ENCODE data around the gene ZNF439.
A peak's percentile ranks its signal among the peaks of the same experiment; 100 is the strongest.

Gene ZNF439

GRCh38 chr19:11813703-11814028 lies 34.9 kb upstream of the ZNF439 start:
- peak overlapping the region; percentile 36; the same call in 1 of the 2 replicates for H2AFZ ChIP-seq (ENCODE audit: low read length)
- H3K27ac ChIP-seq (ENCODE audit: low read depth, low read length, poor library complexity, severe bottlenecking), result peak overlapping the region; percentile 52
- no peaks in the 10 kb centered on the region for H3K79me2 ChIP-seq (ENCODE audit: insufficient read depth, low read length)

GRCh38 chr19:11814029-11814699 lies 34.4 kb upstream of the ZNF439 start, which contains the start of gene ZNF440:
ZNF440 (plus strand) TSS chr19:11814273; CDS start chr19:11814448, 175 bp downstream.
- H3K27me3 ChIP-seq (ENCODE audit: insufficient read depth, low read length), result no peaks in the 10 kb centered on the region
- peak within 1 kb of the TSS; percentile 80 for H3K4me2 ChIP-seq (ENCODE audit: low read length)
- H3K4me3 ChIP-seq (ENCODE audit: low read depth, low read length, poor library complexity, severe bottlenecking), result peak within 1 kb of the TSS; percentile 79
- no peaks in the 10 kb centered on the region for H3K79me2 ChIP-seq (ENCODE audit: insufficient read depth, low read length)
- H3F3A ChIP-seq (ENCODE audit: insufficient read depth, low read length), result no peaks in the 10 kb centered on the region
- TF ChIP-seq CTCF (IDR thresholded peaks at IDR 0.05; ENCODE audit: low read length) (no peak), EZH2 (IDR thresholded peaks at IDR 0.05; ENCODE audit: borderline replicate concordance, low read length) (no peak)
- peaks cover 19% of the 10 kb centered on the region for H3K4me1 ChIP-seq (ENCODE audit: insufficient read depth, low read length, severe bottlenecking)
- peak within 1 kb of the TSS; percentile 52 for H3K27ac ChIP-seq (ENCODE audit: low read depth, low read length, poor library complexity, severe bottlenecking)
- H3K9me2 ChIP-seq (ENCODE audit: low read depth, low read length), result no peaks in the 10 kb centered on the region
- H3K36me3 ChIP-seq (ENCODE audit: insufficient read depth, low read length), result peaks cover 3% of the 10 kb centered on the region; the same call in 1 of the 2 replicates
- no peaks in the 10 kb centered on the region for H4K20me1 ChIP-seq (ENCODE audit: insufficient read depth, low read length)
- peak within 1 kb of the TSS; percentile 36; the same call in 1 of the 2 replicates for H2AFZ ChIP-seq (ENCODE audit: low read length)
- peaks cover 4% of the 10 kb centered on the region; the same call in 1 of the 2 replicates for H3K9me3 ChIP-seq (ENCODE audit: low read length)
- H3K9ac ChIP-seq (ENCODE audit: low read length), result peak within 1 kb of the TSS; percentile 75

More at GRCh38 chr19:11813703-11814028, 34.9 kb upstream of the ZNF439 start:
- H3K36me3 ChIP-seq (ENCODE audit: insufficient read depth, low read length), result peaks cover 3% of the 10 kb centered on the region; the same call in 1 of the 2 replicates
- H3K4me2 ChIP-seq (ENCODE audit: low read length), result peak overlapping the region; percentile 80
- peaks cover 19% of the 10 kb centered on the region for H3K4me1 ChIP-seq (ENCODE audit: insufficient read depth, low read length, severe bottlenecking)
- no peak for TF ChIP-seq EZH2 (IDR thresholded peaks at IDR 0.05; ENCODE audit: borderline replicate concordance, low read length)
- no peak for TF ChIP-seq CTCF (IDR thresholded peaks at IDR 0.05; ENCODE audit: low read length)
- H3K9me2 ChIP-seq (ENCODE audit: low read depth, low read length), result no peaks in the 10 kb centered on the region
- no peaks in the 10 kb centered on the region for H4K20me1 ChIP-seq (ENCODE audit: insufficient read depth, low read length)
- H3F3A ChIP-seq (ENCODE audit: insufficient read depth, low read length), result no peaks in the 10 kb centered on the region; the same call in 1 of the 2 replicates
- H3K9ac ChIP-seq (ENCODE audit: low read length), result peak overlapping the region; percentile 75
- H3K4me3 ChIP-seq (ENCODE audit: low read depth, low read length, poor library complexity, severe bottlenecking), result peak overlapping the region; percentile 79
- H3K27me3 ChIP-seq (ENCODE audit: insufficient read depth, low read length), result no peaks in the 10 kb centered on the region
- H3K9me3 ChIP-seq (ENCODE audit: low read length), result peaks cover 7% of the 10 kb centered on the region; the same call in 1 of the 2 replicates

- Histone ChIP-seq H3K27ac (ENCODE audit: low read depth, low read length, poor library complexity, severe bottlenecking) (no peak overlapping the region), H3K4me1 (ENCODE audit: insufficient read depth, low read length, severe bottlenecking) (peaks cover 19% of the 10 kb centered on the region), H3K4me2 (ENCODE audit: low read length) (peak overlapping the region; percentile 80), H3K27me3 (ENCODE audit: insufficient read depth, low read length) (no peaks in the 10 kb centered on the region), H3K9me3 (ENCODE audit: low read length) (peaks cover 4% of the 10 kb centered on the region; the same call in 1 of the 2 replicates), H3K36me3 (ENCODE audit: insufficient read depth, low read length) (peaks cover 7% of the 10 kb centered on the region; the same call in 1 of the 2 replicates), H3K79me2 (ENCODE audit: insufficient read depth, low read length) (no peaks in the 10 kb centered on the region), H4K20me1 (ENCODE audit: insufficient read depth, low read length) (no peaks in the 10 kb centered on the region), H3K9me2 (ENCODE audit: low read depth, low read length) (no peaks in the 10 kb centered on the region), H3F3A (ENCODE audit: insufficient read depth, low read length) (no peaks in the 10 kb centered on the region), H3K9ac (ENCODE audit: low read length) (peak overlapping the region; percentile 75), H3K4me3 (ENCODE audit: low read depth, low read length, poor library complexity, severe bottlenecking) (peak overlapping the region; percentile 79), H2AFZ (ENCODE audit: low read length) (no peak overlapping the region)
- TF ChIP-seq EZH2 (IDR thresholded peaks at IDR 0.05; ENCODE audit: borderline replicate concordance, low read length) (no peak), CTCF (IDR thresholded peaks at IDR 0.05; ENCODE audit: low read length) (no peak)
Observed at GRCh38 chr19:11814700-11815035, 33.9 kb upstream of the ZNF439 start.
